Activated CD4-positive, alpha-beta T cell treated with anti-CD3 and anti-CD28 coated beads, Interleukin-2, amount 10 ng/mL, durations not matched to agents 24 days and 14 days (primary cell): ENCODE results near the gene LRP1-AS. TPM values are rescaled to one million over a fixed set of nuclear protein-coding genes. Genes with fewer than 3 reads are reported as not detected.
"Not testable (repeated sequence)": the region's sequence is repeated elsewhere in the genome, so short reads cannot be mapped to it uniquely, and the experiment has no call there.

Experiments
- DNase-seq: peaks from one replicate; pipeline ENCODE4 v3.0.0; 2022
- H3K27ac Mint-ChIP-seq: one replicate; pipeline ENCODE4 v1.8.0; 2022; ENCODE audit warnings: mild to moderate bottlenecking, mixed read lengths
- H3K27me3 Mint-ChIP-seq: one replicate; pipeline ENCODE4 v1.8.0; 2022; ENCODE audit warnings: mixed read lengths
- H3K36me3 Mint-ChIP-seq: one replicate; pipeline ENCODE4 v1.8.0; 2022; ENCODE audit warnings: low read depth, mild to moderate bottlenecking, mixed read lengths
- H3K4me1 Mint-ChIP-seq: one replicate; pipeline ENCODE4 v1.8.0; 2021; ENCODE audit warnings: mixed read lengths
- H3K4me3 Mint-ChIP-seq: one replicate; pipeline ENCODE4 v1.8.0; 2022; ENCODE audit warnings: mild to moderate bottlenecking, moderate library complexity, mixed read lengths
- H3K9me3 Mint-ChIP-seq: one replicate; pipeline ENCODE4 v1.8.0; 2021; ENCODE audit warnings: mixed read lengths
- intact Hi-C: fragments of 100-400 bp; cut with micrococcal nuclease; formaldehyde crosslinking; loops from one replicate; pipeline ENCODE4 v1.15.1; 2023
- total RNA-seq: library from RNA; stranded (reverse); gene quantifications from 2 replicates; pipeline ENCODE4 v1.2.3, GENCODE V29; 2022

Gene LRP1-AS
- total RNA-seq, 1 donor from 2014 or later, result not detected

DNA sequence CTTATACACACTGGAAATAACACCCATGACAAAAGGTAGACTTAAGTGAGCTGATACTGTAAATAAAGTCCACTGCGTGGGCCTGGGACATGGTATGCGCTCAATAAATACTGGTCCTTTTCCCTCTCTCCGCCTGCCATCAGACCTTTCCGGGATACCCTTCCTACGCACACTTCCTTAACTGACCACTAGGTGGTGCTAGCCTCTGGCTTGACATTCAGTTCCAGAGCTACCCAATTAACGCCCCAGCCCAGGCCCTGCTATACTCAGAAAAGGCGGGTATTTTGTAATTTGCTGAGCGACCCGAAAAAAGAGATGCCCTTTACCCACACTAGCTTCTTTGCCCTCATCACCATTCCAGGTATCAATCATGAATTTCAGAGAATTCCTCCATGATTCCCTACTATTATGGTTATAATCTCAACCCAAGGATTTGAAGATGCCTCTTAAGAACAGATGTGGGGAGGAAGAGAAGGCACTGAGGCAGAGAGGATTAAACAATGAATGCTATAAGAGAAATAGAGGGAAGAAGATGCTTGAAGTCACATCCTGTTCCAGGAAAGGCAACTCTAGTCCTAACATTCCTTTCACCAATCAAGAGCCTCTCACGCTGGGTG lies 23.1 kb downstream of the LRP1-AS start:
- intact Hi-C loops, result loop anchor here (1.0 to 2.0 kb wide), 2 partner anchors 48 to 59 kb away; no protein-coding TSS in a partner anchor
- H3K9me3 Mint-ChIP-seq, result peaks cover 7% of the 10 kb centered on the region
- H3K27ac Mint-ChIP-seq, result no peak overlapping the region
- H3K4me3 Mint-ChIP-seq, result no peak overlapping the region
- H3K36me3 Mint-ChIP-seq, result peaks cover 5% of the 10 kb centered on the region
- peak; percentile 93 for DNase-seq
- peaks cover 31% of the 10 kb centered on the region for H3K27me3 Mint-ChIP-seq
- peaks cover 4% of the 10 kb centered on the region for H3K4me1 Mint-ChIP-seq

- DNase-seq, result no peak
- Mint-ChIP-seq H3K4me1 (peaks cover 8% of the 10 kb centered on the region), H3K27ac (no peak overlapping the region), H3K4me3 (no peak overlapping the region), H3K36me3 (peaks cover 5% of the 10 kb centered on the region), H3K9me3 (peaks cover 7% of the 10 kb centered on the region), H3K27me3 (peaks cover 31% of the 10 kb centered on the region)
- intact Hi-C loops, result loop anchor here (1.0 to 2.0 kb wide), 2 partner anchors 49 to 59 kb away; no protein-coding TSS in a partner anchor
Observed at GRCh38 chr12:57123813-57124212, 23.6 kb downstream of the LRP1-AS start.

DNA sequence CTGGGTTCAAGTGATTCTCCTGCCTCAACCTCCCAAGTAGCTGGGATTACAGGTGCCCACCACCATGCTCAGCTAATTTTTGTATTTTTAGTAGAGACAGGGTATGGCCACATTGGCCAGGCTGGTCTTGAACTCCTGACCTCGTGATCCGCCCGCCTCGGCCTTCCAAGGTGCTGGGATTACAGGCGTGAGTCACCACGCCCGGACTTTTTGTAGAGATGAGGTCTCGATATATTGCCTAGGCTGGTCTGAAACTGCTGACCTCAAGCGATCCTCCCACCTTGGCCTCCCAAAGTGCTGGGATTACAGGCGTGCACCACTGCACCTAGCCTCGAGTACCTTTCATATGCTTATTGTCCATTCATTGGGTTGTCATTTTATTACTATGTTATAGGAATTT lies 26.7 kb downstream of the LRP1-AS start:
- intact Hi-C loops, DNase-seq, H3K4me3 Mint-ChIP-seq: not testable (repeated sequence)

GRCh38 chr12:57119294-57120085 lies 27.9 kb downstream of the LRP1-AS start:
- Mint-ChIP-seq H3K4me3 (no peak overlapping the region), H3K4me1 (peaks cover 7% of the 10 kb centered on the region), H3K9me3 (peaks cover 7% of the 10 kb centered on the region), H3K27me3 (peaks cover 19% of the 10 kb centered on the region), H3K36me3 (peaks cover 5% of the 10 kb centered on the region), H3K27ac (no peak overlapping the region)
- no peak for DNase-seq
- intact Hi-C loops, result no loop called here

More for the DNA sequence above, 26.7 kb downstream of the LRP1-AS start:
- not testable (repeated sequence) for H3K36me3 Mint-ChIP-seq, H3K4me1 Mint-ChIP-seq, H3K27ac Mint-ChIP-seq, H3K9me3 Mint-ChIP-seq
- H3K27me3 Mint-ChIP-seq, result peaks cover 28% of the 10 kb centered on the region

DNA sequence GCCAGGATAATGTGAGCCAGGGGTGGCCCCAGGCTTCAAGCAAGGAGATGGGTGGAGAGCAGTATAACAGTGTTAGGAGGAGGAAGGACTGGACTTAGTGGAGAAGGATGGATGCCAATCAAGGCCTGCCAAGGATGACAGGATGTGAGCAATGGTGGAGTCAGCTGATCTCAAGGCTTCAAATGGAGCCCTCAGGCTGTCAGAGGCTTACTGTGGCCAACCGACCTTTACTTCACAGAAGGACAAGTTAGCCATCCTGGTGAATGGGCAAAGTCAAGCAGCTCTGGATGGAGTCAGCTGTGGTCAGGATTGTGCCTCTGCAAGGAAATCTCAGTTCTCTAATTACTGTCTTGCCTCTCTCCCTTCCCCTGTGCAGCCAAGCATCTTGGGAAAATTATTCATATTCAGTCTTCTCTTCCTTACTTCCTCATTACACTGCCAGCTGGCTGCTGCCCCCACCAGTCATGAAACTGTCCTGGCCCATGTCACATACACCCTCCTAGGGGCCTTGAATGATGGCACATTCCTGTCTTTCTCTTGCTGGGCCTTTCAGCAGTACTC lies 28.6 kb downstream of the LRP1-AS start:
- no peak for DNase-seq
- Mint-ChIP-seq H3K27me3 (peaks cover 16% of the 10 kb centered on the region), H3K4me3 (no peak overlapping the region), H3K4me1 (peaks cover 7% of the 10 kb centered on the region), H3K9me3 (peaks cover 6% of the 10 kb centered on the region), H3K27ac (no peak overlapping the region), H3K36me3 (peaks cover 5% of the 10 kb centered on the region)
- intact Hi-C loops, result no loop called here

GRCh38 chr12:57116580-57117281 lies 30.7 kb downstream of the LRP1-AS start:
- peaks cover 22% of the 10 kb centered on the region for H3K4me1 Mint-ChIP-seq
- H3K36me3 Mint-ChIP-seq, result no peaks in the 10 kb centered on the region
- no peak overlapping the region for H3K4me3 Mint-ChIP-seq
- H3K27me3 Mint-ChIP-seq, result peaks cover 9% of the 10 kb centered on the region
- no peak for DNase-seq
- intact Hi-C loops, result no loop called here
- H3K27ac Mint-ChIP-seq, result no peak overlapping the region
- no peaks in the 10 kb centered on the region for H3K9me3 Mint-ChIP-seq

DNA sequence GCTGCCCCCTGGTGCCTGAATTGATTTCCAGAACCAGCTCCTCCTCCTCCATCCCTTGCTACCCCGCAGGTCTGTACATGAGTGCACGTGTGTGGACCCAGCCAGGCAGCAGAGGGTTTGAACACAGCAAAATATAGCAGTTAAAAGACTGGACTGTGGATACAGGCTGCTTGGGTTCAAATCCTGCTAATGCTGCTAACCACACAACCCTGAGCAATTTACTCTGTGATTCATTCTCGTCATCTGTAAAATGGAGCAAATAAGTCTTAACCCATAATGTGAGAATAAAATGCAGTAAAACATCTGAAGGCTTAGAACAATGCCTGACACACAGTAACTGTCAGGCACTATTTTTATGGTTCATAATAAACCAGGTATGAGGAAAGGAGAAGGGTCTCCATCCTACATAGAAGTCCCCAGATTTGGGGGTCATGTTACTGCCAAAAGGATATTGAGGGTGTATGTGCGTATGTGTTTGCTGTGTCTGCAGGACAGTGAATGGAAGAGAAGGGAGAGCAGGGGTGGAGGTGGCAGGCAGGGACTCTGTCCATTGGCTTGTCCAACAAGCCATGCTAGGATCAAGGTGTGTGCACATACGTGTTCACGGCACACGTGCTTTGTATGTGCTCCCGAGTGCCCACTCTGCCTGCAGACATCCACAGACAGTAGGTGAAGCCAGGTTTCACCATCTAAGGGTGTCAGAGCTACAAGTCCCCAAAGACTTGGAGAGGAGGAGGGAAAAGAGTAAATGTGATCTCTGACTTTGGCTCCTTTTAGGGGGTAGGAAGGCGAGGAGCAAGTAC lies 34.7 kb downstream of the LRP1-AS start:
- peaks cover 39% of the 10 kb centered on the region for H3K4me1 Mint-ChIP-seq
- peak overlapping the region; percentile 92 for H3K4me3 Mint-ChIP-seq
- peak overlapping the region; percentile 92 for H3K27ac Mint-ChIP-seq
- H3K36me3 Mint-ChIP-seq, result peaks cover 16% of the 10 kb centered on the region
- H3K27me3 Mint-ChIP-seq, result peaks cover 9% of the 10 kb centered on the region
- no peak for DNase-seq
- intact Hi-C loops, result loop anchor here (1.0 to 5.0 kb wide), 4 partner anchors 43 to 360 kb away; partner anchors contain the start of gene PRIM1
- H3K9me3 Mint-ChIP-seq, result no peaks in the 10 kb centered on the region

- no peaks in the 10 kb centered on the region for H3K9me3 Mint-ChIP-seq
- intact Hi-C loops, result loop anchor here (1.0 to 5.0 kb wide), 3 partner anchors 16 to 422 kb away; partner anchors contain the start of genes PRIM1 and PTGES3
Observed at GRCh38 chr12:57111031-57111734, 36.2 kb downstream of the LRP1-AS start, which contains the start of gene STAT6. Gene STAT6, minus strand, starts transcription at chr12:57111362. Its CDS starts 3,084 bp downstream, at chr12:57108278.

DNA sequence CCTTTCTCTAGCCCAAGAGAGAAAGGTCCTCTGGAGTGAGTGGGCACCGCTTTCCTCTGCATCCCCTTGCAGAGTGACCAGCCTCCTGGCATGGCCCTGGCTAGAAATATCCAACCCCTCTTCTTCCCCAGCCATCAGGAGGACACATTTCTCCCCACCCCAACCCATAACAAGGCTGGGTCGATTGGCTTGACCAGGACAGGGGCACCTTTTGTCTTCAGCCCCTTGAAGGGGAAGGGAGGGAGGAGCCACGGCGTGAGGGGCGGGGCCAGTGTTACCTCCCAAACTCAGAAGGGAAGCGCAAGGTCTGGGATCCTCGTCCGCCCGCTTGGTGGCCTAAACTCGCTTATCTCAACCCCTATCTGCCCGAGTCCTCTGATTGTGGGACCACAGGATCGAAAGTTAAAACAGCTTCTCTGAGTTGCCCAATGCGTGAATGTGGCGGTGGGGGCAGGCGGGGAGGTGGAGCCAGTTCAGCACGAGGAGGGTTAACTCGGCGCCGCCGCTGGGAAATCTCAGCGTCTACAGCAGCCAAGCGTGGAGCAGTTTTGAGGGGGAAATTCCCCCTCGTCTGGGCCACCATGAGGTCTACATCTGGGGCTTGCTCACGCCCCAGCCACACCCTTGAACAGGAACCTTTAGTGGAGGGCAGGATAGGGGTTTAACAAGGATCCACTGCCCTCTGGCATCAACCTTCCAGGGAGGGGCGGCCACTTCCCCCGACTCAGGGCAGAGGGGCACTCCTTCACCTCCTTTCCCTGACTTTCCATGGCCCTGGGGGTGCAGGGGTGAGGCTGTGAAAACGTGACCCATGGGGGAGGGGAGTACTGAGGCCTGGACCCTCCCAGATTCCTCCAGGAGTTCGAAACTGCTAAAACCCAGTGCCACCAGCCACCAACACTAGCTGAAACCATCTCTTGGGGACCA lies 37.1 kb downstream of the LRP1-AS start:
- Mint-ChIP-seq H3K36me3 (peaks cover 39% of the 10 kb centered on the region), H3K4me1 (peaks cover 48% of the 10 kb centered on the region), H3K9me3 (no peaks in the 10 kb centered on the region), H3K27ac (peak overlapping the region; percentile 92), H3K27me3 (no peaks in the 10 kb centered on the region), H3K4me3 (peak overlapping the region; percentile 92)
- DNase-seq, result peak; percentile 91
- intact Hi-C loops, result loop anchor here (1.0 to 5.0 kb wide), 4 partner anchors 17 to 422 kb away; partner anchors contain the start of genes PRIM1 and PTGES3

More at GRCh38 chr12:57111031-57111734, 36.2 kb downstream of the LRP1-AS start, which contains the start of gene STAT6:
- peaks cover 47% of the 10 kb centered on the region for H3K4me1 Mint-ChIP-seq
- DNase-seq, result peak; percentile 96
- H3K27me3 Mint-ChIP-seq, result peaks cover 1% of the 10 kb centered on the region
- peak within 1 kb of the TSS; percentile 92 for H3K27ac Mint-ChIP-seq
- H3K36me3 Mint-ChIP-seq, result peaks cover 31% of the 10 kb centered on the region
- peak within 1 kb of the TSS; percentile 92 for H3K4me3 Mint-ChIP-seq

DNA sequence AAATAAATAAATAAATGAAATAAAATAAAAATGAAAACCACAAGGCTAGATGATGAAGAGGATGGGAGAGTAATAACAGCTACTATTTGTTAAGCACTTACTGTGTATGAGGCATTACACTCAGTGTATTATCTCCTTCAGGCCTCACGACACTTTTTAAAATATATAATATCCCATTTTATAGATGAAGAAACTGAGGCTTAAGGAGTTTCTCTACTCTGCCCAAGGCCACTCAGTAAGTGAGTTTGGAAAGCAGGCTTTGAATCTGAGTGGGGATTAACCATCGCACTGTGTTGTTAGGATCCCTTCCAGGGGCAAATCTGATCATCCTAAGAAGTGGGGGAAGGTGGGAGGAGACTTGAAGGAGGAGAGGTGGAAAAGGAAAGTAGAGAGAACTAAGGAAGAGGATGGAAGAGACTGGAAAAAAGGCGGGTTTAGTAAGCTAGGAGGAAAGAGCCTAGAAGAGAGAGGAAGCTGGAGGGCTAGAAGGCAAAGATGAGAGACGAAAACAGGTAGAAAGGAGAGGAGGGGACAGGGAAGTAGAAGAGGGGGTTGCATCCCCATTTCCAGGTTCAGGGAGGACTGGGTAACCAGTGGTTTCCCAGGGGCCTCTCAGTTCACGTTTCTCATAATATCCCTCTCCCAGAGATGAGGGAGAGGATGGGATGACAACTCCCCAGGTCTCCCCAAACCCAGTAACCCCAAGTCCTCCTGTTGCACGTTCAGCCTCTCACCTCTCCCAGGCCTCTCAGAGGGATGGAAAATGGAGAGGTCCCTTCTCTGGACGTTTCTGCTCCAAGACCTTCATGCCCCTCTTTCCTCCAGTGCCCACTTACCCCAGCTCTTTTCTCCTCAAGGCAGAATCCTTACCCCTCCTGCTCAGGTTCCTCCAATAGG lies 38.0 kb downstream of the LRP1-AS start:
- peaks cover 51% of the 10 kb centered on the region for H3K4me1 Mint-ChIP-seq

More for the DNA sequence above, 38.0 kb downstream of the LRP1-AS start:
- H3K4me3 Mint-ChIP-seq, result peak overlapping the region; percentile 92
- no peaks in the 10 kb centered on the region for H3K27me3 Mint-ChIP-seq
- peaks cover 47% of the 10 kb centered on the region for H3K36me3 Mint-ChIP-seq
- no peaks in the 10 kb centered on the region for H3K9me3 Mint-ChIP-seq
- no peak for DNase-seq
- intact Hi-C loops, result loop anchor here (1.0 to 5.0 kb wide), 3 partner anchors 21 to 421 kb away; partner anchors contain the start of genes PRIM1 and PTGES3
- H3K27ac Mint-ChIP-seq, result peak overlapping the region; percentile 92
